Vagina (tissue), 2 donors: ENCODE measurements around the gene CEND1.

ENCODE experiments used
- CTCF ChIP-seq, 3 experiments: fragments of 450-650 bp in 2 of 3; fragments of 200-600 bp in 1 of 3; sonication (generic) in 1 of 3; IDR thresholded peaks; one replicate each; pipeline ENCODE4 v1.5.1; 2017 to 2019; ENCODE audit warnings: antibody characterized with exemption in 3 of 3, mild to moderate bottlenecking in 2 of 3, moderate library complexity in 2 of 3
- POLR2A ChIP-seq, 2 donors: fragments of 450-650 bp; IDR thresholded peaks; one replicate each; pipeline ENCODE4 v1.6.1; 2017; ENCODE audit warnings: antibody characterized with exemption in 2 of 2, mild to moderate bottlenecking in 2 of 2, moderate library complexity in 2 of 2
- POLR2AphosphoS5 ChIP-seq, 2 donors: sonication (generic); formaldehyde crosslinking; IDR thresholded peaks; one replicate each; pipeline ENCODE4 v1.9.0; 2017; ENCODE audit warnings: antibody characterized with exemption in 2 of 2, mild to moderate bottlenecking in 2 of 2, low read depth in 1 of 2; ENCODE audit not compliant: insufficient read depth in 1 of 2

GRCh38 chr11:839280-839623 is 49.4 kb upstream of the CEND1 start:
- TF ChIP-seq CTCF (IDR thresholded peaks at IDR 0.05) = no peak
- no peak for TF ChIP-seq POLR2A (IDR thresholded peaks at IDR 0.05)
- no peak for TF ChIP-seq POLR2AphosphoS5 (IDR thresholded peaks at IDR 0.05; ENCODE audit: insufficient read depth in 1 of 2, low read depth in 1 of 2)
